ENCODE data around the gene HM13.
"Not testable (repeated sequence)": the region's sequence is repeated elsewhere in the genome, so short reads cannot be mapped to it uniquely, and the experiment has no call there.

HM13 gene

DNA sequence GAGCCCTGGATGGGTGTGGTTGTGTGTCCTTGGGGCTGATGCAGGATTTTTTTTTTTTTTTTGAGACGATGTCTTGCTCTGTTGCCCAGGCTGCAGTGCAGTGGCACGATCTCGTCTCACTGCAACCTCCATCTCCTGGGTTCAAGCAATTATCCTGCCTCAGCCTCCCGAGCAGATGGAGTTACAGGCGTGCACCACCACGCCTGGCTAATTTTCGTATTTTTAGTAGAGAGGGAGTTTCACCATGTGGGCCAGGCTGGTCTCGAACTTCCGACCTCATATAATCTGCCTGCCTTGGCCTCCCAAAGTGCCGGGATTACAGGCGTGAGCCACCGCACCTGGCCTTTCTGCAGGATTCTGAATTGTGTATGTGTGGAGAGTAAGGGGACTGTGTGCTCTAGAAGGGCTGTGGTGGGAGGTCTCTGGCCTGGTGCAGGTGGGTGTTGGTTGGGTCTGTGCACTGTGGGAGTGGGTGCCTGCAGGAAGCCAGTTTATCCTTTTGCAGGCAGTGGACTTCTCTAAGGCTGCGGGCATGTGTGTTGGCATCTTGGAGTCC lies 79.8 kb downstream of the HM13 start:
- FAIRE-seq = no peak
- no peak for DNase-seq (ENCODE audit: insufficient read length, low spot score)
- TF ChIP-seq, protein P1, sequence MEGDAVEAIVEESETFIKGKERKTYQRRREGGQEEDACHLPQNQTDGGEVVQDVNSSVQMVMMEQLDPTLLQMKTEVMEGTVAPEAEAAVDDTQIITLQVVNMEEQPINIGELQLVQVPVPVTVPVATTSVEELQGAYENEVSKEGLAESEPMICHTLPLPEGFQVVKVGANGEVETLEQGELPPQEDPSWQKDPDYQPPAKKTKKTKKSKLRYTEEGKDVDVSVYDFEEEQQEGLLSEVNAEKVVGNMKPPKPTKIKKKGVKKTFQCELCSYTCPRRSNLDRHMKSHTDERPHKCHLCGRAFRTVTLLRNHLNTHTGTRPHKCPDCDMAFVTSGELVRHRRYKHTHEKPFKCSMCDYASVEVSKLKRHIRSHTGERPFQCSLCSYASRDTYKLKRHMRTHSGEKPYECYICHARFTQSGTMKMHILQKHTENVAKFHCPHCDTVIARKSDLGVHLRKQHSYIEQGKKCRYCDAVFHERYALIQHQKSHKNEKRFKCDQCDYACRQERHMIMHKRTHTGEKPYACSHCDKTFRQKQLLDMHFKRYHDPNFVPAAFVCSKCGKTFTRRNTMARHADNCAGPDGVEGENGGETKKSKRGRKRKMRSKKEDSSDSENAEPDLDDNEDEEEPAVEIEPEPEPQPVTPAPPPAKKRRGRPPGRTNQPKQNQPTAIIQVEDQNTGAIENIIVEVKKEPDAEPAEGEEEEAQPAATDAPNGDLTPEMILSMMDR (IDR thresholded peaks at IDR 0.05; ENCODE audit: insufficient read depth, missing control alignments) = no peak

DNA sequence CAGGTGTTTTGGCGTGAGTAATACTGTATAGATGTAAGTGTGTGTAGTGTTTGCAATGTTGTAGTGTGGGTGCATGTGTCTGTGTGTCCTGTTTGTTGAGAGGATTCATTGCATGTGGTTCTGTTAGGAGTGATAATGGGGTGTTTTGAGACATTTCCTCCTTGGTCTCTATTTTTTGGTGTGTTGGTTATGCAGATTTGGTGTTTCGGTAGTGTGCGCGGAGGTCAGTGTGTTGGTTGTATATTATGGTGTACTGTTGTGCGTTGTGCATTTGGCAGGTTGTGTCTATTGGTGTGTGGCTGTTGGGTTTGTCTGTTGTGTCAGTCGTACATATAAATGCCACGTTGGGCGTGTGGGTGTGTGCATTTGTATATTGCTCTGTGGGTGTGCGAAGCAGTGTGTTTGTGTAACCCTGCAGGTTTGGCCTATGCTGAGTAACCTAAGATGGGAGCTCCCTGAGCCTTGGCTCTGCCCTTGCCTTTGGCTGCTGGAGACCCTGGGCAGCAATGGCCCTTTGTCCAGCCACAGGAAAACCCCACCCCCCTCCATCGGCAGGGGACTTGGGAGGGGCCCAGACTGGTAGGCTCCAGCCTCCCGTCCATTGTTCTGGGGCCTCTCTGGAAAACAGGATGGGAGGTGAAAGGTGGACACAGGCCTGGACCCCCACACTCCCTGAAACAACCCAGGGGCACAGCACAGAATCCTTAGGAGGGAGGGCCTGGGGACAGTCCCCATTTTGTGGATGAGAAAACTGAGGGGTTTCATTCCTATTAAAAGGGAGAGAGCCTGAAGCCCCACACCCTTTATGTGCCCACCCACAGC lies 80.5 kb downstream of the HM13 start:
- FAIRE-seq (no peak), DNase-seq (ENCODE audit: insufficient read length, low spot score) (no peak)
- TF ChIP-seq, protein P1 (IDR thresholded peaks at IDR 0.05; ENCODE audit: insufficient read depth, missing control alignments) = no peak

DNA sequence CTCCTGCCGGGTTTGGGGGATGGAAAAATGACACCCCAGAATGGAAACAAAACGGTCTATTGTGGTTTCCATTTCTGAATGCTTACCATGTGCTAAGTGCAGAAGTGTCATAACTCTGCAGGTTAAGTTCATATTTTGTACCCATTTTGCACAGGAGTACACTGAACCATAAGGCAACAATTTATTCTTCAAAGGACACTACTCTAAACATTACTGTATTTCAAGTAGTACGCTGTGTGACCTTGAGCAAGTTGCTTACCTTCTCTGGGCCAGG lies 81.1 kb downstream of the HM13 start:
- FAIRE-seq = no peak
- TF ChIP-seq, protein P1 (IDR thresholded peaks at IDR 0.05; ENCODE audit: insufficient read depth, missing control alignments) = no peak
- no peak for DNase-seq (ENCODE audit: insufficient read length, low spot score)

DNA sequence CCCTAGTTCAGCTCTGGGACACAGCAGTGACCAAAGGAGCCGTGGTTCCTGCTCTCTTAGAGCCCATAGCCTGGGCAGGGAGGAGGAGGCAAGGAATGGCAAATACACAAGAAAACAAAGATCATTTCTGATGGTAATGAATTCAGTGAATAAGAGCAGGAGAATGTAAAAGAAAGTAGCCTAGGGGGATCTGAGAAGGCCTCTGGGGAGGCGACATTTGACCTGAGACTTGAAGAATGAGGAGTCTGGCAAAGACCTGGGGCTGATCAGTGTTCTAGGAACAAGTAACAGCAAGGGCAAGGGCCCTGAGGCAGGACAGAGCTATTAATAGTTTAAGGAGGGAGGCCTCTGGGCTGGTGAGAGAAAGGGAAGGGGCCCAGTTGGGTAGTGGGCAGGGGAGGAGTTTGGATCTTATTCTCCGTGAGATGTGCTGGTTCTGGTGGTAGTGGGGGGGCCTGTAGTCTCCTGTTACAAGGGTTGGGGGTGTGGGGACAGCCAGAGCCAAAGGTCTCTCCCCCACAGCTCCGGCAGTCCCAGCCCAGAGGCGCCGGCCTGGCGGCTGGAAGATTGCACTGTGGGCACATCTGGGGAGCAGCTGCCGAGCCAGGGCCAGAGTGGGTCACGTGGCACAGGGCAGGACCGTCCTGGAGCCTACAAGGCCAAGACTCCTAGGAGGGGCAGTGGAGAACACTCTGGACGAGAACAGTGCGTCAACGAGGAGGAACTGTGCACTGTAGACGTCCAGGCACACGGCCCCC lies 81.6 kb downstream of the HM13 start:
- TF ChIP-seq, protein P1 (IDR thresholded peaks at IDR 0.05; ENCODE audit: insufficient read depth, missing control alignments) = no peak

DNA sequence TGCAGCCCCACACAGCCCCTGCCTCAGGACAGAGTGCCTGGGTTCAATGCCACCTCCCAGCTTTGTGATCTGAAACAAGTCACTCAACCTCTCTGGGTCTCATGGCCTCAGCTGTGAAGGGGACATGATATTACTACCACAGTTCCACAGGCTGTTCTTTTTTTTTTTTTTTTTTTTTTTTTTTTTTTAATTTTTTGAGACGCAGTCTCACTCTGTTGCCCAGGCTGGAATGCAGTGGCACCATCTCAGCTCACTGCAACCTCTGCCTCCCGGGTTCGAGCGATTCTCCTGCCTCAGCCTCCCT lies 82.1 kb downstream of the HM13 start:
- FAIRE-seq; DNase-seq (ENCODE audit: insufficient read length, low spot score): not testable (repeated sequence)

More for the DNA sequence above, 81.6 kb downstream of the HM13 start:
- FAIRE-seq = no peak
- no peak for DNase-seq (ENCODE audit: insufficient read length, low spot score)

DNA sequence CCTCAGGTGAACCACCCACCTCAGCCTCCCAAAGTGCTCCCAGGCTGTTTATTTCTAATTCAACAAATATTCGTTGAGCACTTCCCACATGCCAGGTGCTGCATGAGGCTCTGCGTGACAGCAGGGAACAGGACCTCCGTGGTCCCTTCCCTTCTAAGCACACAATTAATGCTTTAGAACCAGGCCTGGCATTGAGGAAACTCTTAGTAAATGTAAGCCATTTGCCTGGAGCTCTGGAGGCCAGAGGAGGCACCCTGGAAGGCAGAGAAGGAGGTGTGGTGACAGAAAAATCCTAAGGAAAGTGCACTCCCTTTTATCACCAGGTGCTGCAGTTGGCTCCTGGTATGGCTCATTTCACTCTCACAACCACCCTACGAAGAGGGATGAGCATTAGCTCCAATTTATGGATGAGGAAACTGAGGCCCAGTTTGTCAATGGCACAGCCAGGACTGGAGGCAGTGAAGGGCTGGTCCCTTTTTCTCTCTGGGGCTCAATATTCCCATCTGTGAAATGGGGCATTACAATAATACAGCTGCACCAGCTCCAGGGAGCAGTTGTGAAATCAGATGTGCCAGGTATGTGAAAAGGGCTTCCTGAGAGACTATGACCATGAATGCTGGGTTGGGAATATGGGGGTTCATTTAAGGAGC lies 82.7 kb downstream of the HM13 start:
- TF ChIP-seq, protein P1 (IDR thresholded peaks at IDR 0.05; ENCODE audit: insufficient read depth, missing control alignments) = no peak
- DNase-seq (ENCODE audit: insufficient read length, low spot score) (no peak), FAIRE-seq (no peak)

DNA sequence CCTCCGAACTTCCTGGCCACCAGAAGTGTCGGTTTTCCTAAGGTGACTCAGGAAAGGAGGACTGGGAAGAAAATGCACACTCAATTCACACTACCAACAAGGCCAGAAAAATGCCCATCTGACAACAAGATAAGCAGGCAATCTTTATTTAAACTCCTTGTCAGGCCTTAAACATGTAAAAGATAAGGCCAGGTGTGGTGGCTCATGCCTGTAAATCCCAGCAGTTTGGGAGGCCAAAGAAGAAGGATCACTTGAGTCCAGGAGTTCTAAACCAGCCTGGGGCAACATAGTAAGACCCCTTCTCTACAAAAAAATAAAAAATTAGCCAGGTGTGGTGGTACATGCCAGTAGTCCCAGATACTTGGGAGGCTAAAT lies 83.2 kb downstream of the HM13 start:
- DNase-seq (ENCODE audit: insufficient read length, low spot score) = no peak
- no peak for FAIRE-seq
- TF ChIP-seq, protein P1 (IDR thresholded peaks at IDR 0.05; ENCODE audit: insufficient read depth, missing control alignments) = no peak
